Cardiac fibroblast (primary cell): ENCODE results near the gene RAB36.
A peak's percentile ranks its signal among the peaks of the same experiment; 100 is the strongest.
"Not testable (repeated sequence)": the region's sequence is repeated elsewhere in the genome, so short reads cannot be mapped to it uniquely, and the experiment has no call there.

Experiments used
- DNase-seq, 2 donors: peaks; one replicate each; pipeline versions ENCODE4 v3.0.0 to v3.0.0-alpha.2; 2010; ENCODE audit warnings: low read depth in 2 of 2
- H3K4me3 ChIP-seq, 2 donors: replicated peaks in 1 of 2; 1 replicate in 1 of 2; 2 replicates in 1 of 2; pipeline ENCODE4 v1.5.1; 2011; ENCODE audit warnings: low read depth in 2 of 2, low read length in 2 of 2, mild to moderate bottlenecking in 2 of 2, moderate library complexity in 1 of 2
- CTCF ChIP-seq: IDR thresholded peaks from one replicate; pipeline ENCODE4 v1.5.1; 2011; ENCODE audit warnings: low read depth, mild to moderate bottlenecking, low read length, inconsistent platforms

The RAB36 gene

GRCh38 chr22:23131931-23132330 lies 13.3 kb upstream of the RAB36 start:
- no peak overlapping the region for H3K4me3 ChIP-seq
- no peak for DNase-seq
- no peak for TF ChIP-seq CTCF

GRCh38 chr22:23132376-23133091 lies 12.7 kb upstream of the RAB36 start:
- H3K4me3 ChIP-seq = no peak overlapping the region
- no peak for DNase-seq
- no peak for TF ChIP-seq CTCF

GRCh38 chr22:23133922-23134321 lies 11.4 kb upstream of the RAB36 start:
- TF ChIP-seq CTCF = no peak
- no peak overlapping the region for H3K4me3 ChIP-seq
- no peak for DNase-seq

GRCh38 chr22:23136991-23137390 lies 8.3 kb upstream of the RAB36 start:
- DNase-seq, H3K4me3 ChIP-seq: not testable (repeated sequence)

GRCh38 chr22:23137468-23137867 lies 7.8 kb upstream of the RAB36 start:
- TF ChIP-seq CTCF = no peak
- DNase-seq = no peak
- no peak overlapping the region for H3K4me3 ChIP-seq

GRCh38 chr22:23137905-23138561 lies 7.2 kb upstream of the RAB36 start:
- H3K4me3 ChIP-seq = no peak overlapping the region
- DNase-seq = peak in 1 of 2 donors; percentile 38
- no peak for TF ChIP-seq CTCF

- H3K4me3 ChIP-seq = no peak overlapping the region
- no peak for DNase-seq
- no peak for TF ChIP-seq CTCF
Observed at GRCh38 chr22:23138584-23139435, 6.5 kb upstream of the RAB36 start.
